ENCODE measurements around the gene STX17. TPM values are rescaled to one million over a fixed set of nuclear protein-coding genes. Genes with fewer than 3 reads are reported as not detected.

The STX17 gene
- total RNA-seq, 1 donor from 2014 or later, result 42.4 TPM

- no peaks in the 10 kb centered on the region for H3K4me1 Mint-ChIP-seq (ENCODE audit: low read depth)
- H3K27me3 Mint-ChIP-seq, result no peaks in the 10 kb centered on the region
- H3K9me3 Mint-ChIP-seq (ENCODE audit: low read depth), result peaks cover 5% of the 10 kb centered on the region
- no peak overlapping the region for H3K27ac Mint-ChIP-seq
- DNase-seq (ENCODE audit: low spot score, unreplicated experiment), result no peak
- no peak overlapping the region for H3K4me3 Mint-ChIP-seq (ENCODE audit: low read depth)
- peak; percentile 75 for TF ChIP-seq CTCF (IDR thresholded peaks at IDR 0.05; ENCODE audit: unreplicated experiment)
- peaks cover 9% of the 10 kb centered on the region for H3K36me3 Mint-ChIP-seq (ENCODE audit: insufficient read depth)
Measured at GRCh38 chr9:100011062-100011681, 104.7 kb downstream of the STX17 start.

DNA sequence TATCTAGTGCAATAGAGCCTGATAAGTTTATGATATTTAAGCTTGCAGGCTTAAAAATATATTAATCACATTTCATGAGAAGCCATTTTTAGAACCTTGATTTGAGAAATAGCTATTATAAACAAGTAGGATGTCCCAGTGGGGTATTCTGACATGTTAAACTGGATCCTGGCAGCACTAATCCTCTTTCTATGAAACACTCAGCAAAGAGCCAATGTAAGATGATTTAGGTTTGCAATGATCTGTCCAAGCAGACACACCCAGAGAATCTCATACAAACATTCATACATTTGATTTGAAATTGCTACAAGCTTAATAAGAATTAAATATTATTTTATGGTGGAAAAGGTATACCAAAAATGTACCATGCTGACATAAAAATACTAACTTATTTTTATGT lies 105.8 kb downstream of the STX17 start:
- no peaks in the 10 kb centered on the region for H3K27me3 Mint-ChIP-seq
- peaks cover 9% of the 10 kb centered on the region for H3K36me3 Mint-ChIP-seq (ENCODE audit: insufficient read depth)
- DNase-seq (ENCODE audit: low spot score, unreplicated experiment), result no peak
- no peak overlapping the region for H3K4me3 Mint-ChIP-seq (ENCODE audit: low read depth)
- peaks cover 5% of the 10 kb centered on the region for H3K9me3 Mint-ChIP-seq (ENCODE audit: low read depth)
- no peak overlapping the region for H3K27ac Mint-ChIP-seq
- no peaks in the 10 kb centered on the region for H3K4me1 Mint-ChIP-seq (ENCODE audit: low read depth)
- no peak for TF ChIP-seq CTCF (IDR thresholded peaks at IDR 0.05; ENCODE audit: unreplicated experiment)

DNA sequence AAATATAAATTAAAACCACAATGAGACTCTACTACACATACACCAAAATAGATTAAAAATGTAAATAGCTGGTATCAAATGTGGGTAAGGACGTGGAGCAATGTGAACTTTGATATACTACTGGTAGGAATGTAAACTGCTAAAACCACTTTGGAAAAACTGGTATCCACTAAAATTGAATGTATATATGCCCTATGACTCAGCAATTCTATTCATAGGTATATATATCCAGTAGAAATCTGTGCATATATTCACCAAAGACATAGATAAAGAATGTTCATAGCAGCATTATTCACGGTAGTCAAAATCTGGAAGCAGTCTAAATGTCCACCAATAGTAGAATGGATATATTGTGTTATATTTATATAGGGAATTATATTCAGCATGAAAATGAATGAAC lies 107.1 kb downstream of the STX17 start:
- TF ChIP-seq CTCF (IDR thresholded peaks at IDR 0.05; ENCODE audit: unreplicated experiment), result no peak
- Mint-ChIP-seq H3K4me1 (ENCODE audit: low read depth) (no peaks in the 10 kb centered on the region), H3K36me3 (ENCODE audit: insufficient read depth) (peaks cover 9% of the 10 kb centered on the region), H3K9me3 (ENCODE audit: low read depth) (peaks cover 5% of the 10 kb centered on the region), H3K4me3 (ENCODE audit: low read depth) (no peak overlapping the region), H3K27ac (no peak overlapping the region), H3K27me3 (no peaks in the 10 kb centered on the region)
- no peak for DNase-seq (ENCODE audit: low spot score, unreplicated experiment)

GRCh38 chr9:100014846-100015245 lies 108.4 kb downstream of the STX17 start:
- Mint-ChIP-seq H3K4me3 (ENCODE audit: low read depth) (no peak overlapping the region), H3K9me3 (ENCODE audit: low read depth) (peaks cover 5% of the 10 kb centered on the region), H3K27me3 (no peaks in the 10 kb centered on the region), H3K27ac (no peak overlapping the region), H3K36me3 (ENCODE audit: insufficient read depth) (peaks cover 15% of the 10 kb centered on the region), H3K4me1 (ENCODE audit: low read depth) (no peaks in the 10 kb centered on the region)
- TF ChIP-seq CTCF (IDR thresholded peaks at IDR 0.05; ENCODE audit: unreplicated experiment), result no peak
- DNase-seq (ENCODE audit: low spot score, unreplicated experiment), result no peak

DNA sequence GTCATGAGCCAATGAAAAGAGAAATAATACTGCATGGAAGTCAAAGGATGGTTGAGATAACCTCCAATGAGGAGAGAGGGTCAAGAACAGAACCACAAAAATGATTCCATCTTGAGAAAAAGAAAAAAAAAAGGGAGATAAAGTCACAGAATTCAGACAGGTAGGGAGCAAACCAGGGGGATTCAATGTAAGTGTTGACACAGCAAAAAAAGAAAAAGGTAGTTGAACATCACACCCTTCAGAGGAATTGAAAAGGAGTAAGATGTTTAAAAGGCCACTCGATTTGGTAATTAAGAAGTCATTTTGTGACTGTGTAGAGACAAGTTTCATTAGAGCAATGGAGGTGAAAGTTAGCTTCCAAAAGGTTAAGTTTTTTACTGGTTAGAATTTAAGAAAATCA lies 113.1 kb downstream of the STX17 start:
- no peak overlapping the region for H3K27ac Mint-ChIP-seq
- no peak for DNase-seq (ENCODE audit: low spot score, unreplicated experiment)
- no peaks in the 10 kb centered on the region for H3K4me1 Mint-ChIP-seq (ENCODE audit: low read depth)
- peaks cover 20% of the 10 kb centered on the region for H3K36me3 Mint-ChIP-seq (ENCODE audit: insufficient read depth)
- H3K9me3 Mint-ChIP-seq (ENCODE audit: low read depth), result no peaks in the 10 kb centered on the region
- TF ChIP-seq CTCF (IDR thresholded peaks at IDR 0.05; ENCODE audit: unreplicated experiment), result no peak
- H3K4me3 Mint-ChIP-seq (ENCODE audit: low read depth), result no peak overlapping the region
- no peaks in the 10 kb centered on the region for H3K27me3 Mint-ChIP-seq

Other genes with a start within 250 kb of the STX17 start
- 1.2 and 1.4 TPM in 2 replicates for gene NR4A3, start 84.8 kb upstream of the STX17 start, total RNA-seq
- gene ERP44, start 192.3 kb downstream of the STX17 start, total RNA-seq, result 19.7 and 20.4 TPM in 2 replicates
- gene INVS, start 192.6 kb downstream of the STX17 start, total RNA-seq, result 28.1 and 29.5 TPM in 2 replicates